Measurements from ENCODE around the gene YDJC. TPM values are rescaled to one million over a fixed set of nuclear protein-coding genes. Genes with fewer than 3 reads are reported as not detected.
"Not testable (repeated sequence)": the region's sequence is repeated elsewhere in the genome, so short reads cannot be mapped to it uniquely, and the experiment has no call there.

YDJC gene
- total RNA-seq, 1 donor from 2014 or later, result 80.8 TPM

- no peak for DNase-seq (ENCODE audit: low spot score in 2 of 2)
- intact Hi-C loops (cut with DNase I), result no loop called here
- no peak overlapping the region for H3K4me3 ChIP-seq
- H3K27me3 ChIP-seq, result no peaks in the 10 kb centered on the region
- peaks cover 19 to 21% of the 10 kb centered on the region in 2 donors for H3K36me3 ChIP-seq
- no peaks in the 10 kb centered on the region for H3K9me3 ChIP-seq
- peaks cover 0 to 8% of the 10 kb centered on the region in 2 donors for H3K4me1 ChIP-seq
- no peak for TF ChIP-seq CTCF (IDR thresholded peaks at IDR 0.05)
- no peak overlapping the region for H3K27ac ChIP-seq
Observed at GRCh38 chr22:21599053-21599893, 30.5 kb downstream of the YDJC start.

- intact Hi-C loops (cut with DNase I), result no loop called here
- TF ChIP-seq CTCF (IDR thresholded peaks at IDR 0.05), result no peak
- no peak overlapping the region for H3K27ac ChIP-seq
- peaks cover 28 to 30% of the 10 kb centered on the region in 2 donors for H3K36me3 ChIP-seq
- H3K9me3 ChIP-seq, result no peaks in the 10 kb centered on the region
- no peaks in the 10 kb centered on the region for H3K27me3 ChIP-seq
- DNase-seq (ENCODE audit: low spot score in 2 of 2), result no peak
- H3K4me3 ChIP-seq, result no peak overlapping the region
- H3K4me1 ChIP-seq, result peaks cover 0 to 8% of the 10 kb centered on the region in 2 donors
Observed at GRCh38 chr22:21598302-21598701, 31.5 kb downstream of the YDJC start.

- intact Hi-C loops (cut with DNase I); H3K27ac ChIP-seq; H3K9me3 ChIP-seq; H3K27me3 ChIP-seq; H3K4me3 ChIP-seq; DNase-seq (ENCODE audit: low spot score in 2 of 2): not testable (repeated sequence)
- Histone ChIP-seq H3K36me3 (peaks cover 34 to 36% of the 10 kb centered on the region in 2 donors), H3K4me1 (peaks cover 4 to 19% of the 10 kb centered on the region in 2 donors)
Observed at GRCh38 chr22:21596356-21597135, 33.3 kb downstream of the YDJC start.

- Histone ChIP-seq H3K27ac (no peak overlapping the region), H3K4me1 (peaks cover 9 to 33% of the 10 kb centered on the region in 2 donors), H3K36me3 (peaks cover 34 to 36% of the 10 kb centered on the region in 2 donors), H3K4me3 (no peak overlapping the region), H3K27me3 (no peaks in the 10 kb centered on the region), H3K9me3 (no peaks in the 10 kb centered on the region)
- DNase-seq (ENCODE audit: low spot score in 2 of 2), result no peak
- TF ChIP-seq CTCF (IDR thresholded peaks at IDR 0.05), result no peak
- intact Hi-C loops (cut with DNase I), result loop anchor here (5.0 kb wide), 1 partner anchor 32 kb away; no protein-coding TSS in a partner anchor
Observed at GRCh38 chr22:21594865-21595452, 34.9 kb downstream of the YDJC start.

- Histone ChIP-seq H3K27ac (no peak overlapping the region), H3K27me3 (no peaks in the 10 kb centered on the region), H3K4me1 (peaks cover 9 to 29% of the 10 kb centered on the region in 2 donors), H3K4me3 (no peak overlapping the region), H3K9me3 (no peaks in the 10 kb centered on the region), H3K36me3 (peaks cover 34 to 36% of the 10 kb centered on the region in 2 donors)
- no peak for TF ChIP-seq CTCF (IDR thresholded peaks at IDR 0.05)
- DNase-seq (ENCODE audit: low spot score in 2 of 2), result no peak
- intact Hi-C loops (cut with DNase I), result loop anchor here (5.0 kb wide), 1 partner anchor 34 kb away; no protein-coding TSS in a partner anchor
Observed at GRCh38 chr22:21593406-21594232, 36.2 kb downstream of the YDJC start.
